ENCODE measurements around the gene TP53INP2.
"Not testable (repeated sequence)": the region's sequence is repeated elsewhere in the genome, so short reads cannot be mapped to it uniquely, and the experiment has no call there.

The TP53INP2 gene

GRCh38 chr20:34705397-34706301, 1.5 kb downstream of the TP53INP2 start:
- no peak for DNase-seq (ENCODE audit: extremely low read depth in 1 of 2, low read depth in 1 of 2)

GRCh38 chr20:34706302-34706875, 2.2 kb downstream of the TP53INP2 start:
- no peak for DNase-seq (ENCODE audit: extremely low read depth in 1 of 2, low read depth in 1 of 2)

- DNase-seq (ENCODE audit: extremely low read depth in 1 of 2, low read depth in 1 of 2), result no peak
These were observed 3.0 kb downstream of the TP53INP2 start for GRCh38 chr20:34706912-34707784.

- DNase-seq (ENCODE audit: extremely low read depth in 1 of 2, low read depth in 1 of 2), result peak; percentile 25 to 26
These were observed 4.5 kb downstream of the TP53INP2 start for GRCh38 chr20:34708621-34709043.

GRCh38 chr20:34709044-34709830, 5.1 kb downstream of the TP53INP2 start:
- peak; percentile 64 to 76 for DNase-seq (ENCODE audit: extremely low read depth in 1 of 2, low read depth in 1 of 2)

GRCh38 chr20:34709831-34710567, 5.9 kb downstream of the TP53INP2 start:
- DNase-seq (ENCODE audit: extremely low read depth in 1 of 2, low read depth in 1 of 2), result peak; percentile 18 to 50

GRCh38 chr20:34710568-34710839, 6.4 kb downstream of the TP53INP2 start:
- DNase-seq (ENCODE audit: extremely low read depth in 1 of 2, low read depth in 1 of 2), result no peak

GRCh38 chr20:34710861-34711574, 6.9 kb downstream of the TP53INP2 start:
- no peak for DNase-seq (ENCODE audit: extremely low read depth in 1 of 2, low read depth in 1 of 2)

GRCh38 chr20:34711813-34712430, 7.8 kb downstream of the TP53INP2 start:
- DNase-seq (ENCODE audit: extremely low read depth in 1 of 2, low read depth in 1 of 2), result no peak

GRCh38 chr20:34712525-34713192, 8.5 kb downstream of the TP53INP2 start:
- no peak for DNase-seq (ENCODE audit: extremely low read depth in 1 of 2, low read depth in 1 of 2)

GRCh38 chr20:34713194-34713943, 9.2 kb downstream of the TP53INP2 start:
- DNase-seq (ENCODE audit: extremely low read depth in 1 of 2, low read depth in 1 of 2), result peak in 1 of 2 donors; percentile 17

GRCh38 chr20:34713944-34714515, 9.9 kb downstream of the TP53INP2 start:
- DNase-seq (ENCODE audit: extremely low read depth in 1 of 2, low read depth in 1 of 2), result not testable (repeated sequence)

GRCh38 chr20:34715384-34715783, 11.2 kb downstream of the TP53INP2 start:
- DNase-seq (ENCODE audit: extremely low read depth in 1 of 2, low read depth in 1 of 2), result no peak

- no peak for DNase-seq (ENCODE audit: extremely low read depth in 1 of 2, low read depth in 1 of 2)
These were observed 12.7 kb downstream of the TP53INP2 start for GRCh38 chr20:34716921-34717229.

GRCh38 chr20:34717230-34718095, 13.3 kb downstream of the TP53INP2 start:
- no peak for DNase-seq (ENCODE audit: extremely low read depth in 1 of 2, low read depth in 1 of 2)

GRCh38 chr20:34719242-34720017, 15.3 kb downstream of the TP53INP2 start:
- DNase-seq (ENCODE audit: extremely low read depth in 1 of 2, low read depth in 1 of 2), result not testable (repeated sequence)
